ENCODE results near the gene ANTXR1.

GRCh38 chr2:69169655-69170389 lies 156.8 kb downstream of the ANTXR1 start:
- TF ChIP-seq CTCF (optimal IDR thresholded peaks at IDR 0.05 in 1 of 3, IDR thresholded peaks at IDR 0.05 in 1 of 3, conservative IDR thresholded peaks at IDR 0.05 in 1 of 3; ENCODE audit: extremely low read depth in 1 of 3, insufficient read depth in 2 of 3, low read length in 3 of 3), result no peak
- no peak for TF ChIP-seq EZH2 (IDR thresholded peaks at IDR 0.05; ENCODE audit: low read length)

Data from keratinocyte (primary cell).